Astrocyte (in vitro differentiated cells and primary cell): ENCODE data around the gene GINS3.

Source experiments
- EZH2 ChIP-seq: IDR thresholded peaks from 2 replicates; pipeline ENCODE4 v1.6.1; 2012; ENCODE audit warnings: mild to moderate bottlenecking, low read length, inconsistent platforms; ENCODE audit not compliant: insufficient read depth
- TF ChIP-seq, protein P1 (sequence below): IDR thresholded peaks from 2 replicates; pipeline ENCODE4 v1.5.1; 2011; ENCODE audit warnings: low read depth, mild to moderate bottlenecking, inconsistent platforms, low read length, moderate library complexity; ENCODE audit not compliant: insufficient read depth

GRCh38 chr16:58442547-58442946 lies 50.3 kb downstream of the GINS3 start:
- TF ChIP-seq, protein P1, sequence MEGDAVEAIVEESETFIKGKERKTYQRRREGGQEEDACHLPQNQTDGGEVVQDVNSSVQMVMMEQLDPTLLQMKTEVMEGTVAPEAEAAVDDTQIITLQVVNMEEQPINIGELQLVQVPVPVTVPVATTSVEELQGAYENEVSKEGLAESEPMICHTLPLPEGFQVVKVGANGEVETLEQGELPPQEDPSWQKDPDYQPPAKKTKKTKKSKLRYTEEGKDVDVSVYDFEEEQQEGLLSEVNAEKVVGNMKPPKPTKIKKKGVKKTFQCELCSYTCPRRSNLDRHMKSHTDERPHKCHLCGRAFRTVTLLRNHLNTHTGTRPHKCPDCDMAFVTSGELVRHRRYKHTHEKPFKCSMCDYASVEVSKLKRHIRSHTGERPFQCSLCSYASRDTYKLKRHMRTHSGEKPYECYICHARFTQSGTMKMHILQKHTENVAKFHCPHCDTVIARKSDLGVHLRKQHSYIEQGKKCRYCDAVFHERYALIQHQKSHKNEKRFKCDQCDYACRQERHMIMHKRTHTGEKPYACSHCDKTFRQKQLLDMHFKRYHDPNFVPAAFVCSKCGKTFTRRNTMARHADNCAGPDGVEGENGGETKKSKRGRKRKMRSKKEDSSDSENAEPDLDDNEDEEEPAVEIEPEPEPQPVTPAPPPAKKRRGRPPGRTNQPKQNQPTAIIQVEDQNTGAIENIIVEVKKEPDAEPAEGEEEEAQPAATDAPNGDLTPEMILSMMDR: no peak
- no peak for TF ChIP-seq EZH2
